ENCODE data around the gene CTTN. TPM values are rescaled to one million over a fixed set of nuclear protein-coding genes. Genes with fewer than 3 reads are reported as not detected.

Gene CTTN
- total and polyA plus RNA-seq, 9 of the 15 experiments (the other 6 are each of a cell fraction or from before 2014, with no cell fraction given), result 9.9 to 158 (median 99.7) TPM

- TF ChIP-seq ARNT (IDR thresholded peaks at IDR 0.05) (no peak), ATF6 (CRISPR knock-in tag; IDR thresholded peaks at IDR 0.05) (no peak), MEF2A (IDR thresholded peaks at IDR 0.05; ENCODE audit: control insufficient read depth, low read depth, low read length) (no peak), ZNF511 (CRISPR knock-in tag; IDR thresholded peaks at IDR 0.05) (no peak), ZNF518B (CRISPR knock-in tag; IDR thresholded peaks at IDR 0.05) (no peak), ZNF57 (CRISPR knock-in tag; IDR thresholded peaks at IDR 0.05) (no peak), ZFP91 (CRISPR knock-in tag; IDR thresholded peaks at IDR 0.05) (no peak), FOXP4 (CRISPR knock-in tag; IDR thresholded peaks at IDR 0.05; ENCODE audit: borderline replicate concordance) (no peak), ZNF609 (CRISPR knock-in tag; IDR thresholded peaks at IDR 0.05; ENCODE audit: borderline replicate concordance) (no peak), PPARD (CRISPR knock-in tag; IDR thresholded peaks at IDR 0.05) (no peak)
Observed at GRCh38 chr11:70483077-70483861, 84.9 kb downstream of the CTTN start (continued).

Data from K562 (cell line).